HCT116 (cell line): ENCODE results near the gene WNK4. TPM values are rescaled to one million over a fixed set of nuclear protein-coding genes. Genes with fewer than 3 reads are reported as not detected.

Experiments used
- ATAC-seq: fragments of 200-7000 bp; cut with Tn5 transposase; 2 replicates; pipeline ENCODE4 v1.9.1; 2020; ENCODE audit warnings: mild to moderate bottlenecking, moderate library complexity
- BruUV-seq: library from RNA; stranded (reverse); fragments of 400-500 nt; replicated peaks from 2 replicates; lab custom pipeline; 2021; lab: Mats Ljungman, UMichigan
- CTCF ChIA-PET: fragments of 300-600 bp; sonication (Branson Sonifier 250); formaldehyde crosslinking; loops from one replicate; lab custom pipeline; 2021; ENCODE audit warnings: antibody characterized with exemption; lab: Charles Lee
- POLR2A ChIA-PET: fragments of 300-600, 350-600 bp; sonication (Branson Sonifier 250); formaldehyde crosslinking; loops from one replicate; lab custom pipeline; 2021; ENCODE audit warnings: antibody characterized with exemption; lab: Charles Lee
- RAD21 ChIA-PET, 2 experiments: fragments of 300-600 bp; sonication (Branson Sonifier 250); formaldehyde crosslinking; loops; one replicate each; lab custom pipeline; 2023; ENCODE audit warnings: low total read pairs in 2 of 2; ENCODE audit not compliant: uncharacterized antibody in 2 of 2, unreplicated experiment in 2 of 2, low non-redundant PET in 1 of 2; lab: Charles Lee
- DNase-seq: peaks from one replicate; pipeline ENCODE4 v3.0.0-alpha.2; 2010; ENCODE audit warnings: low read depth, low spot score
- H2AFZ ChIP-seq: fragments of 200-600 bp; shearing (Covaris generic), sonication (generic); 2 replicates; pipeline ENCODE4 v1.6.1; 2017; ENCODE audit warnings: low read depth, mixed run types, mixed read lengths, antibody characterized with exemption, low read length; ENCODE audit not compliant: poor library complexity, severe bottlenecking
- H3K27ac ChIP-seq: 2 replicates; pipeline ENCODE4 v1.5.1; 2012; ENCODE audit warnings: low read depth, low read length
- H3K27me3 ChIP-seq: fragments of 200-600 bp; sonication (generic); 2 replicates; pipeline ENCODE4 v1.6.1; 2016; ENCODE audit warnings: mixed run types, low read length, mixed read lengths; ENCODE audit not compliant: insufficient read depth
- H3K36me3 ChIP-seq, 2 experiments: fragments of 200-500 bp in 1 of 2; fragments of 200-600 bp in 1 of 2; sonication (Bioruptor generic) in 1 of 2; sonication (generic) in 1 of 2; 2 replicates each; pipeline versions ENCODE4 v1.5.1 to v1.6.1; 2014 to 2016; ENCODE audit warnings: low read length in 2 of 2, inconsistent platforms in 1 of 2, mixed read lengths in 1 of 2, mixed run types in 1 of 2; ENCODE audit not compliant: insufficient read depth in 2 of 2, control insufficient read depth in 1 of 2
- H3K4me1 ChIP-seq, 2 experiments: fragments of 200-600 bp in 1 of 2; sonication (generic) in 1 of 2; 2 replicates each; pipeline versions ENCODE4 v1.5.1 to v1.6.1; 2012 to 2017; ENCODE audit warnings: low read length in 2 of 2, inconsistent platforms in 1 of 2, mild to moderate bottlenecking in 1 of 2, mixed read lengths in 1 of 2, mixed run types in 1 of 2, moderate library complexity in 1 of 2; ENCODE audit not compliant: insufficient read depth in 2 of 2, control insufficient read depth in 1 of 2
- H3K4me2 ChIP-seq: fragments of 200-600 bp; sonication (generic); 2 replicates; pipeline ENCODE4 v1.6.1; 2017; ENCODE audit warnings: mixed run types, low read length, mixed read lengths
- H3K4me3 ChIP-seq, 2 experiments: fragments of 200-600 bp in 1 of 2; sonication (generic) in 1 of 2; replicated peaks in 1 of 2; 2 replicates each; pipeline ENCODE4 v1.5.1; 2011 to 2016; ENCODE audit warnings: low read length in 2 of 2, control low read depth in 1 of 2, low read depth in 1 of 2, mild to moderate bottlenecking in 1 of 2, mixed read lengths in 1 of 2, mixed run types in 1 of 2
- H3K79me2 ChIP-seq: fragments of 200-600 bp; sonication (generic); 2 replicates; pipeline ENCODE4 v1.6.1; 2017; ENCODE audit warnings: mild to moderate bottlenecking, mixed run types, low read length, moderate library complexity, mixed read lengths; ENCODE audit not compliant: insufficient read depth
- H3K9ac ChIP-seq: fragments of 200-600 bp; sonication (generic); 2 replicates; pipeline ENCODE4 v1.6.1; 2016; ENCODE audit warnings: low read length, mixed read lengths
- H3K9me2 ChIP-seq: fragments of 200-600 bp; sonication (generic), shearing (Covaris generic); 2 replicates; pipeline ENCODE4 v1.6.1; 2017; ENCODE audit warnings: mixed run types, mild to moderate bottlenecking, moderate library complexity; ENCODE audit not compliant: insufficient read depth
- H3K9me3 ChIP-seq, 2 experiments: fragments of 200-500 bp in 1 of 2; fragments of 200-600 bp in 1 of 2; sonication (Bioruptor generic) in 1 of 2; sonication (generic) in 1 of 2; 2 replicates each; pipeline ENCODE4 v1.6.1; 2014 to 2017; ENCODE audit warnings: low read length in 2 of 2, mixed read lengths in 2 of 2, inconsistent platforms in 1 of 2, low read depth in 1 of 2, mild to moderate bottlenecking in 1 of 2, mixed run types in 1 of 2, moderate library complexity in 1 of 2; ENCODE audit not compliant: control insufficient read depth in 1 of 2, insufficient read depth in 1 of 2
- H4K20me1 ChIP-seq: fragments of 200-600 bp; sonication (generic), shearing (Covaris generic); 2 replicates; pipeline ENCODE4 v1.6.1; 2017; ENCODE audit warnings: mixed run types, mild to moderate bottlenecking, moderate library complexity; ENCODE audit not compliant: insufficient read depth
- CBX3 ChIP-seq: IDR thresholded peaks from 2 replicates; pipeline ENCODE4 v1.6.1; 2012; ENCODE audit warnings: low read depth
- CEBPB ChIP-seq: IDR thresholded peaks from 2 replicates; pipeline ENCODE4 v1.6.1; 2012; ENCODE audit warnings: low read depth
- CTCF ChIP-seq, 3 experiments: fragments of 200-600 bp in 1 of 3; sonication (generic) in 1 of 3; IDR thresholded peaks in 2 of 3; conservative IDR thresholded peaks in 1 of 3; 2 replicates each; pipeline ENCODE4 v1.5.1; 2012 to 2017; ENCODE audit warnings: low read depth in 2 of 3, low read length in 2 of 3, antibody characterized with exemption in 1 of 3, borderline replicate concordance in 1 of 3, control low read depth in 1 of 3, mild to moderate bottlenecking in 1 of 3, mixed read lengths in 1 of 3, mixed run types in 1 of 3, moderate library complexity in 1 of 3; ENCODE audit not compliant: insufficient read depth in 1 of 3
- ELF1 ChIP-seq: IDR thresholded peaks from 2 replicates; pipeline ENCODE4 v1.6.1; 2012; ENCODE audit warnings: low read depth, borderline replicate concordance
- EZH2 ChIP-seq: fragments of 200-600 bp; sonication (generic); IDR thresholded peaks from 2 replicates; pipeline ENCODE4 v1.6.1; 2017; ENCODE audit warnings: antibody characterized with exemption, mixed run types
- FOSL1 ChIP-seq: IDR thresholded peaks from 2 replicates; pipeline ENCODE4 v1.6.1; 2012; ENCODE audit warnings: low read depth
- JUND ChIP-seq: IDR thresholded peaks from 2 replicates; pipeline ENCODE4 v1.6.1; 2012
- POLR2A ChIP-seq: IDR thresholded peaks from 2 replicates; pipeline ENCODE4 v1.7.0; 2011; ENCODE audit warnings: borderline replicate concordance; ENCODE audit not compliant: insufficient read depth, insufficient read length; ENCODE audit errors: extremely low read depth
- POLR2AphosphoS5 ChIP-seq: IDR thresholded peaks from 2 replicates; pipeline ENCODE4 v1.6.1; 2011; ENCODE audit warnings: mild to moderate bottlenecking, low read depth, low read length, moderate library complexity
- SP1 ChIP-seq: IDR thresholded peaks from 2 replicates; pipeline ENCODE4 v1.6.1; 2012; ENCODE audit warnings: low read depth
- TCF7L2 ChIP-seq: IDR thresholded peaks from 2 replicates; pipeline ENCODE4 v1.7.0; 2011; ENCODE audit warnings: borderline replicate concordance, inconsistent platforms; ENCODE audit not compliant: insufficient read depth, insufficient read length; ENCODE audit errors: extremely low read depth
- ZBTB33 ChIP-seq: IDR thresholded peaks from 2 replicates; pipeline ENCODE4 v1.6.1; 2011; ENCODE audit warnings: mild to moderate bottlenecking, low read length, moderate library complexity; ENCODE audit not compliant: insufficient replicate concordance; ENCODE audit errors: extremely low read depth
- ZFX ChIP-seq: fragments of 450-650 bp; IDR thresholded peaks from 2 replicates; pipeline ENCODE4 v1.6.1; 2017
- intact Hi-C: fragments of 100-400 bp; cut with micrococcal nuclease; formaldehyde crosslinking; loops from 2 replicates; pipeline ENCODE4 v1.10.0; 2022
- total RNA-seq: library from RNA; stranded (reverse); gene quantifications from one replicate; pipeline ENCODE4 v1.2.1, GENCODE V29; 2021; ENCODE audit not compliant: unreplicated experiment
- TF ChIP-seq, protein P1 (sequence below): IDR thresholded peaks from 2 replicates; pipeline ENCODE4 v1.6.1; 2012
- TF ChIP-seq, protein P2 (sequence below): IDR thresholded peaks from 2 replicates; pipeline ENCODE4 v1.6.1; 2012; ENCODE audit warnings: low read depth

The WNK4 gene
- total RNA-seq, 1 experiment from 2014 or later: 4.5 TPM

DNA sequence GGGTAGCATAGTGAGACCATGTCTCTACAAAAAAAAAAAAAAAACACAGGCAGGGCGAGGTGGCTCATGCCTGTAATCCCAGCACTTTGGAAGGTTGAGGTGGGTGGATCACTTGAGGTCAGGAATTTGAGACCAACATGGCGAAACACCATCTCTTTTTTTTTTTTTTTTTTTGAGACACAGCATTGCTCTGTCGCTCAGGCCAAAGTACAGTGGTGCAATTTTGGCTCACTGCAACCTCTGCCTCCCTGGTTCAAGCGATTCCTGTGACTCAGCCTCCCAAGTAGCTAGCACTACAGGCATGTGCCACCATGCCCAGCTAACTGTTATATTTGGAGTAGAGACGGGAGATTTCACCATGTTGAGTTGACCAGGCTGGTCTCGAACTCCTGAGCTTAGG lies 14.3 kb upstream of the WNK4 start:
- TF ChIP-seq JUND (no peak), FOSL1 (no peak), CEBPB (no peak), ZBTB33 (no peak), POLR2A (no peak), EZH2 (no peak), TCF7L2 (no peak), SP1 (no peak), CBX3 (no peak), ZFX (no peak), CTCF (IDR thresholded peaks at IDR 0.05 in 2 of 3, conservative IDR thresholded peaks at IDR 0.05 in 1 of 3; ENCODE audit: borderline replicate concordance in 1 of 3, insufficient read depth in 1 of 3, low read depth in 2 of 3, low read length in 2 of 3) (no peak), ELF1 (no peak), POLR2AphosphoS5 (no peak)
- TF ChIP-seq, protein P1, sequence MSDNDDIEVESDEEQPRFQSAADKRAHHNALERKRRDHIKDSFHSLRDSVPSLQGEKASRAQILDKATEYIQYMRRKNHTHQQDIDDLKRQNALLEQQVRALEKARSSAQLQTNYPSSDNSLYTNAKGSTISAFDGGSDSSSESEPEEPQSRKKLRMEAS: no peak
- TF ChIP-seq, protein P2, sequence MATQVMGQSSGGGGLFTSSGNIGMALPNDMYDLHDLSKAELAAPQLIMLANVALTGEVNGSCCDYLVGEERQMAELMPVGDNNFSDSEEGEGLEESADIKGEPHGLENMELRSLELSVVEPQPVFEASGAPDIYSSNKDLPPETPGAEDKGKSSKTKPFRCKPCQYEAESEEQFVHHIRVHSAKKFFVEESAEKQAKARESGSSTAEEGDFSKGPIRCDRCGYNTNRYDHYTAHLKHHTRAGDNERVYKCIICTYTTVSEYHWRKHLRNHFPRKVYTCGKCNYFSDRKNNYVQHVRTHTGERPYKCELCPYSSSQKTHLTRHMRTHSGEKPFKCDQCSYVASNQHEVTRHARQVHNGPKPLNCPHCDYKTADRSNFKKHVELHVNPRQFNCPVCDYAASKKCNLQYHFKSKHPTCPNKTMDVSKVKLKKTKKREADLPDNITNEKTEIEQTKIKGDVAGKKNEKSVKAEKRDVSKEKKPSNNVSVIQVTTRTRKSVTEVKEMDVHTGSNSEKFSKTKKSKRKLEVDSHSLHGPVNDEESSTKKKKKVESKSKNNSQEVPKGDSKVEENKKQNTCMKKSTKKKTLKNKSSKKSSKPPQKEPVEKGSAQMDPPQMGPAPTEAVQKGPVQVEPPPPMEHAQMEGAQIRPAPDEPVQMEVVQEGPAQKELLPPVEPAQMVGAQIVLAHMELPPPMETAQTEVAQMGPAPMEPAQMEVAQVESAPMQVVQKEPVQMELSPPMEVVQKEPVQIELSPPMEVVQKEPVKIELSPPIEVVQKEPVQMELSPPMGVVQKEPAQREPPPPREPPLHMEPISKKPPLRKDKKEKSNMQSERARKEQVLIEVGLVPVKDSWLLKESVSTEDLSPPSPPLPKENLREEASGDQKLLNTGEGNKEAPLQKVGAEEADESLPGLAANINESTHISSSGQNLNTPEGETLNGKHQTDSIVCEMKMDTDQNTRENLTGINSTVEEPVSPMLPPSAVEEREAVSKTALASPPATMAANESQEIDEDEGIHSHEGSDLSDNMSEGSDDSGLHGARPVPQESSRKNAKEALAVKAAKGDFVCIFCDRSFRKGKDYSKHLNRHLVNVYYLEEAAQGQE: no peak
- TF ChIP-seq, all 23 proteins: peak for 0
- no peaks in the 10 kb centered on the region for H3K9me2 ChIP-seq
- no peak for DNase-seq
- POLR2A ChIA-PET: no interaction called here
- ATAC-seq: no peak
- CTCF ChIA-PET: no interaction called here
- no peak overlapping the region for H3K4me2 ChIP-seq
- no peaks in the 10 kb centered on the region for H4K20me1 ChIP-seq
- no peaks in the 10 kb centered on the region for H3K36me3 ChIP-seq
- peaks cover 0 to 8% of the 10 kb centered on the region in 2 experiments; a peak in 3 of 4 replicates for H3K4me1 ChIP-seq
- H3K4me3 ChIP-seq: no peak overlapping the region
- H3K27me3 ChIP-seq: no peaks in the 10 kb centered on the region
- no peak overlapping the region for H3K9ac ChIP-seq
- no peak overlapping the region for H3K27ac ChIP-seq
- intact Hi-C loops: no loop called here
- H2AFZ ChIP-seq: no peak overlapping the region
- BruUV-seq: no TSS peak
- RAD21 ChIA-PET: interaction anchor here in 1 of 2 experiments (0.7 kb wide), 1 partner anchor 94 kb away, joined by 3 read pairs; no protein-coding TSS in a partner anchor
- no peaks in the 10 kb centered on the region for H3K79me2 ChIP-seq
- no peaks in the 10 kb centered on the region for H3K9me3 ChIP-seq
